ENCODE data around the gene UBB.

GRCh38 chr17:16384557-16384956, 3.7 kb downstream of the UBB start:
- TF ChIP-seq CTCF (IDR thresholded peaks at IDR 0.05) (no peak), EP300 (IDR thresholded peaks at IDR 0.05; ENCODE audit: low read depth) (no peak)
